ENCODE data around the gene NUCB2. TPM values are rescaled to one million over a fixed set of nuclear protein-coding genes. Genes with fewer than 3 reads are reported as not detected.

Gene NUCB2
- polyA plus RNA-seq, 2 of the 4 experiments (the other 2 are of a cell fraction) = 36.7 to 92.5 TPM

- POLR2A ChIA-PET = no interaction called here
- H3K9me3 ChIP-seq = no peaks in the 10 kb centered on the region
- TF ChIP-seq ELK1 (IDR thresholded peaks at IDR 0.05; ENCODE audit: low read depth, low read length) = no peak
- no peak for ATAC-seq
- CTCF ChIA-PET = no interaction called here
- H3K4me1 ChIP-seq = no peaks in the 10 kb centered on the region
- H3K27ac ChIP-seq = no peak overlapping the region
- no peak overlapping the region for H3K4me3 ChIP-seq
- no peak for DNase-seq (ENCODE audit: low read depth in 1 of 2, low spot score in 1 of 2)
- 95% methylated on average over 4 of the region's 4 CpGs for WGBS (ENCODE audit: missing lambda C conversion rate)
- FAIRE-seq = no peak
- H3K4me2 ChIP-seq = no peak overlapping the region
Measured at GRCh38 chr11:17287058-17287457, 10.5 kb downstream of the NUCB2 start.

- no peak for TF ChIP-seq CHD2 (IDR thresholded peaks at IDR 0.05; ENCODE audit: low read length, partially characterized antibody)
- TF ChIP-seq GATA3 (IDR thresholded peaks at IDR 0.05; ENCODE audit: borderline replicate concordance) = no peak
- TF ChIP-seq FOSL2 (IDR thresholded peaks at IDR 0.05) = no peak
- TF ChIP-seq FOSL2 (CRISPR knock-in tag; IDR thresholded peaks at IDR 0.05) = no peak
- TF ChIP-seq CHD4 (IDR thresholded peaks at IDR 0.05; ENCODE audit: borderline replicate concordance) = no peak
- no peak for TF ChIP-seq JUNB (IDR thresholded peaks at IDR 0.05)
- no peak for TF ChIP-seq CBX2 (IDR thresholded peaks at IDR 0.05; ENCODE audit: borderline replicate concordance, low read depth)
- TF ChIP-seq ESRRA (IDR thresholded peaks at IDR 0.05; ENCODE audit: borderline replicate concordance, low read length) = no peak
- no peak for TF ChIP-seq EP300 (IDR thresholded peaks at IDR 0.05)
- no peak for TF ChIP-seq CBX8 (IDR thresholded peaks at IDR 0.05)
- no peak for TF ChIP-seq HEYL (CRISPR knock-in tag; IDR thresholded peaks at IDR 0.05)
- no peak for TF ChIP-seq CTCF (IDR thresholded peaks at IDR 0.05)
- TF ChIP-seq FOXS1 (CRISPR knock-in tag; IDR thresholded peaks at IDR 0.05) = no peak
Measured at GRCh38 chr11:17291710-17292109, 15.2 kb downstream of the NUCB2 start.

GRCh38 chr11:17293311-17293710, 16.8 kb downstream of the NUCB2 start:
- ChIA-PET POLR2A (no interaction called here), CTCF (interaction anchor here (1.3 kb wide), 1 partner anchor 63 kb away, joined by 5 read pairs; no protein-coding TSS in a partner anchor)
- DNase-seq (ENCODE audit: low read depth in 1 of 2, low spot score in 1 of 2) = no peak
- Histone ChIP-seq H3K4me2 (no peak overlapping the region), H3K27ac (no peak overlapping the region), H3K4me3 (no peak overlapping the region), H3K9me3 (no peaks in the 10 kb centered on the region), H3K4me1 (no peaks in the 10 kb centered on the region; the same call in 1 of the 3 replicates)
- ATAC-seq = no peak
- 85% methylated on average over 1 of the region's 1 CpG for WGBS (ENCODE audit: missing lambda C conversion rate)
- peak; percentile 68 for TF ChIP-seq MAFK (IDR thresholded peaks at IDR 0.05; ENCODE audit: partially characterized antibody)
- TF ChIP-seq EHF (CRISPR knock-in tag; IDR thresholded peaks at IDR 0.05) = no peak
- FAIRE-seq = no peak

More at GRCh38 chr11:17291710-17292109, 15.2 kb downstream of the NUCB2 start:
- Histone ChIP-seq H3K4me1 (no peaks in the 10 kb centered on the region; the same call in 1 of the 3 replicates), H3K4me2 (no peak overlapping the region), H3K4me3 (no peak overlapping the region), H3K9me3 (no peaks in the 10 kb centered on the region), H3K27ac (no peak overlapping the region)
- no peak for FAIRE-seq
- ChIA-PET POLR2A (no interaction called here), CTCF (interaction anchor here (0.7 to 1.2 kb wide), 2 partner anchors 11 to 125 kb away, joined by 3 read pairs; no protein-coding TSS in a partner anchor)
- 90% methylated on average over 1 of the region's 1 CpG for WGBS (ENCODE audit: missing lambda C conversion rate)
- no peak for ATAC-seq
- DNase-seq (ENCODE audit: low read depth in 1 of 2, low spot score in 1 of 2) = no peak

GRCh38 chr11:17294033-17294432, 17.5 kb downstream of the NUCB2 start:
- H3K27ac ChIP-seq = no peak overlapping the region
- DNase-seq (ENCODE audit: low read depth in 1 of 2, low spot score in 1 of 2) = no peak
- CTCF ChIA-PET = no interaction called here
- H3K4me2 ChIP-seq = no peak overlapping the region
- H3K9me3 ChIP-seq = no peaks in the 10 kb centered on the region
- no peak overlapping the region for H3K4me3 ChIP-seq
- no peak for FAIRE-seq
- H3K4me1 ChIP-seq = no peaks in the 10 kb centered on the region; the same call in 1 of the 3 replicates
- POLR2A ChIA-PET = no interaction called here
- no peak for ATAC-seq
- TF ChIP-seq RAD21 (conservative IDR thresholded peaks at IDR 0.05 in 1 of 2, IDR thresholded peaks at IDR 0.05 in 1 of 2) (no peak), ATOH8 (CRISPR knock-in tag; IDR thresholded peaks at IDR 0.05; ENCODE audit: low read depth) (no peak), TFCP2L1 (CRISPR knock-in tag; IDR thresholded peaks at IDR 0.05) (no peak)
